Gastrocnemius medialis (tissue), 4 donors: ENCODE data around the gene RABGAP1L. TPM values are rescaled to one million over a fixed set of nuclear protein-coding genes. Genes with fewer than 3 reads are reported as not detected.

ENCODE experiments used
- ATAC-seq, 2 donors: fragments of 150-250 bp; one replicate each; pipeline ENCODE4 v1.9.1; 2016
- DNase-seq, 2 donors: peaks; one replicate each; pipeline ENCODE4 v3.0.0-alpha.2; 2019
- H3K27ac ChIP-seq, 4 donors: fragments of 200-600 bp; sonication (generic); 1 replicate in 1 of 4; 2 replicates in 3 of 4; pipeline ENCODE4 v1.5.1; 2016 to 2018; ENCODE audit warnings: mild to moderate bottlenecking in 2 of 4, moderate library complexity in 1 of 4
- H3K27me3 ChIP-seq, 3 donors: fragments of 200-600 bp; sonication (generic) in 2 of 3; 1 replicate in 1 of 3; 2 replicates in 2 of 3; pipeline versions ENCODE4 v1.5.1 to v1.6.0; 2016 to 2019; ENCODE audit warnings: mild to moderate bottlenecking in 1 of 3, moderate library complexity in 1 of 3
- H3K36me3 ChIP-seq, 2 donors: fragments of 200-600 bp; sonication (generic) in 1 of 2; one replicate each; pipeline ENCODE4 v1.5.1; 2017 to 2018
- H3K4me1 ChIP-seq, 2 donors: fragments of 200-600 bp; sonication (generic) in 1 of 2; one replicate each; pipeline ENCODE4 v1.5.1; 2016 to 2017; ENCODE audit warnings: mild to moderate bottlenecking in 2 of 2
- H3K4me3 ChIP-seq, 4 donors: fragments of 200-600 bp; sonication (generic) in 3 of 4; 1 replicate in 1 of 4; 2 replicates in 3 of 4; pipeline ENCODE4 v1.5.1; 2016 to 2019; ENCODE audit warnings: mild to moderate bottlenecking in 2 of 4
- H3K9me3 ChIP-seq, 3 donors: fragments of 200-600 bp; sonication (generic) in 2 of 3; 1 replicate in 1 of 3; 2 replicates in 2 of 3; pipeline ENCODE4 v1.5.1; 2016 to 2019
- CTCF ChIP-seq, 5 experiments: fragments of 450-650 bp in 3 of 5; fragments of 200-600 bp in 2 of 5; sonication (generic) in 2 of 5; IDR thresholded peaks in 4 of 5; conservative IDR thresholded peaks in 1 of 5; 1 replicate in 4 of 5; 2 replicates in 1 of 5; pipeline ENCODE4 v1.5.1; 2016 to 2019; ENCODE audit warnings: antibody characterized with exemption in 5 of 5, mild to moderate bottlenecking in 3 of 5, moderate library complexity in 3 of 5
- POLR2A ChIP-seq, 2 donors: fragments of 450-650 bp; IDR thresholded peaks; one replicate each; pipeline ENCODE4 v1.6.1; 2017; ENCODE audit warnings: antibody characterized with exemption in 2 of 2, mild to moderate bottlenecking in 2 of 2, moderate library complexity in 2 of 2
- in situ Hi-C, 4 donors: fragments of 200-750 bp; cut with MboI; loops; one replicate each; pipeline versions ENCODE4 v1.15.0 to v1.8.0; 2017; ENCODE audit warnings: low sequenced_read_pairs in 4 of 4
- intact Hi-C: fragments of 100-400 bp; cut with DNase I; formaldehyde crosslinking; loops from one replicate; pipeline ENCODE4 v1.15.1; 2023; ENCODE audit warnings: low total_unique reads
- total RNA-seq, 4 donors: library from RNA; depleted of rRNA; stranded (reverse); fragments of >200 nt; gene quantifications; one replicate each; pipeline versions ENCODE4 v1.1.0 to v1.2.3, GENCODE V29; 2016

Gene RABGAP1L
- total RNA-seq, 4 donors from 2014 or later: 8.8 to 22.2 (median 14.9) TPM

- H3K9me3 ChIP-seq: no peaks in the 10 kb centered on the region
- TF ChIP-seq CTCF (IDR thresholded peaks at IDR 0.05 in 4 of 5, conservative IDR thresholded peaks at IDR 0.05 in 1 of 5): no peak
- TF ChIP-seq POLR2A (IDR thresholded peaks at IDR 0.05): no peak
- in situ Hi-C loops (no loop called here), intact Hi-C loops (no loop called here)
- no peaks in the 10 kb centered on the region for H3K4me1 ChIP-seq
- no peaks in the 10 kb centered on the region for H3K27me3 ChIP-seq
- ATAC-seq: peak in 1 of 2 donors; percentile 33
- H3K4me3 ChIP-seq: no peak overlapping the region
- no peak overlapping the region for H3K27ac ChIP-seq
- H3K36me3 ChIP-seq: no peaks in the 10 kb centered on the region
- DNase-seq: no peak
These were observed 783.4 kb downstream of the RABGAP1L start for GRCh38 chr1:174942547-174943255.

GRCh38 chr1:174946031-174946430, 786.7 kb downstream of the RABGAP1L start:
- Histone ChIP-seq H3K27me3 (no peaks in the 10 kb centered on the region), H3K27ac (no peak overlapping the region), H3K4me3 (no peak overlapping the region), H3K9me3 (no peaks in the 10 kb centered on the region), H3K36me3 (no peaks in the 10 kb centered on the region), H3K4me1 (no peaks in the 10 kb centered on the region)
- intact Hi-C loops: no loop called here
- in situ Hi-C loops: no loop called here
- no peak for ATAC-seq
- no peak for DNase-seq
- TF ChIP-seq CTCF (IDR thresholded peaks at IDR 0.05 in 4 of 5, conservative IDR thresholded peaks at IDR 0.05 in 1 of 5) (no peak), POLR2A (IDR thresholded peaks at IDR 0.05) (no peak)

- ATAC-seq (no peak), DNase-seq (no peak)
- intact Hi-C loops: no loop called here
- Histone ChIP-seq H3K36me3 (no peaks in the 10 kb centered on the region), H3K4me1 (no peaks in the 10 kb centered on the region), H3K9me3 (no peaks in the 10 kb centered on the region), H3K27me3 (no peaks in the 10 kb centered on the region), H3K27ac (no peak overlapping the region), H3K4me3 (no peak overlapping the region)
- TF ChIP-seq CTCF (IDR thresholded peaks at IDR 0.05 in 4 of 5, conservative IDR thresholded peaks at IDR 0.05 in 1 of 5): no peak
- no peak for TF ChIP-seq POLR2A (IDR thresholded peaks at IDR 0.05)
- in situ Hi-C loops: no loop called here
These were observed 789.7 kb downstream of the RABGAP1L start for GRCh38 chr1:174949061-174949460.

GRCh38 chr1:174949645-174950044, 790.3 kb downstream of the RABGAP1L start:
- H3K4me3 ChIP-seq: no peak overlapping the region
- no peaks in the 10 kb centered on the region for H3K4me1 ChIP-seq
- DNase-seq (no peak), ATAC-seq (no peak)
- intact Hi-C loops: no loop called here
- H3K9me3 ChIP-seq: no peaks in the 10 kb centered on the region
- TF ChIP-seq CTCF (IDR thresholded peaks at IDR 0.05 in 4 of 5, conservative IDR thresholded peaks at IDR 0.05 in 1 of 5): no peak
- no peak for TF ChIP-seq POLR2A (IDR thresholded peaks at IDR 0.05)
- H3K27ac ChIP-seq: no peak overlapping the region
- no peaks in the 10 kb centered on the region for H3K27me3 ChIP-seq
- in situ Hi-C loops: no loop called here
- H3K36me3 ChIP-seq: no peaks in the 10 kb centered on the region
